Tibial nerve (tissue), 4 donors: ENCODE results near the gene ZNF565.

Experiments used
- EP300 ChIP-seq, 2 donors: sonication (generic); formaldehyde crosslinking; IDR thresholded peaks; one replicate each; pipeline ENCODE4 v1.6.1; 2017; ENCODE audit warnings: antibody characterized with exemption in 2 of 2, mild to moderate bottlenecking in 1 of 2
- POLR2A ChIP-seq, 2 donors: fragments of 450-650 bp; IDR thresholded peaks; one replicate each; pipeline ENCODE4 v1.6.1; 2017; ENCODE audit warnings: antibody characterized with exemption in 2 of 2, mild to moderate bottlenecking in 2 of 2, moderate library complexity in 2 of 2
- TF ChIP-seq, protein P1 (sequence below), 5 experiments: fragments of 200-600 bp in 3 of 5; fragments of 450-650 bp in 2 of 5; sonication (generic) in 3 of 5; IDR thresholded peaks; one replicate each; pipeline ENCODE4 v1.5.1; 2016 to 2019; ENCODE audit warnings: antibody characterized with exemption in 5 of 5, mild to moderate bottlenecking in 3 of 5, moderate library complexity in 2 of 5

DNA sequence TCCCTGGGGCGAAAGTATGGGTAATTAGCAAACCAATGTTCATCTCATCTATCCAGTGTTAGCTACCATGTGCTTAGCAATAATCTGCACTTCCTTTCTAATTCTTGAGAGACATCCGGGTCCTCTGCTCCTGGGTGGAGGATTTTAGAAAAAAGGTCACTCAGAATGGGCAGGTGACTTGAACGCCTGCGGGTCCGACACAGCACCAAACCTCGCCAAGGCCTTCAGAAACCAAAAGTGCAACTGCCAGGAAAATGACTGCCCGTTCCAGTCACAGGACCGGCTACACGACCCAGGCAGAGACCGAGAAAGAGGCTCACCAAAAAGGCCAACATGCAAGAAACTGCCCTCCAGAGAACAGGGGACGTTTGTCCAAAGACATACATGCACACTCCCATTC, 40.4 kb upstream of the ZNF565 start:
- TF ChIP-seq, protein P1, sequence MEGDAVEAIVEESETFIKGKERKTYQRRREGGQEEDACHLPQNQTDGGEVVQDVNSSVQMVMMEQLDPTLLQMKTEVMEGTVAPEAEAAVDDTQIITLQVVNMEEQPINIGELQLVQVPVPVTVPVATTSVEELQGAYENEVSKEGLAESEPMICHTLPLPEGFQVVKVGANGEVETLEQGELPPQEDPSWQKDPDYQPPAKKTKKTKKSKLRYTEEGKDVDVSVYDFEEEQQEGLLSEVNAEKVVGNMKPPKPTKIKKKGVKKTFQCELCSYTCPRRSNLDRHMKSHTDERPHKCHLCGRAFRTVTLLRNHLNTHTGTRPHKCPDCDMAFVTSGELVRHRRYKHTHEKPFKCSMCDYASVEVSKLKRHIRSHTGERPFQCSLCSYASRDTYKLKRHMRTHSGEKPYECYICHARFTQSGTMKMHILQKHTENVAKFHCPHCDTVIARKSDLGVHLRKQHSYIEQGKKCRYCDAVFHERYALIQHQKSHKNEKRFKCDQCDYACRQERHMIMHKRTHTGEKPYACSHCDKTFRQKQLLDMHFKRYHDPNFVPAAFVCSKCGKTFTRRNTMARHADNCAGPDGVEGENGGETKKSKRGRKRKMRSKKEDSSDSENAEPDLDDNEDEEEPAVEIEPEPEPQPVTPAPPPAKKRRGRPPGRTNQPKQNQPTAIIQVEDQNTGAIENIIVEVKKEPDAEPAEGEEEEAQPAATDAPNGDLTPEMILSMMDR (IDR thresholded peaks at IDR 0.05) = no peak
- TF ChIP-seq EP300 (IDR thresholded peaks at IDR 0.05) (no peak), POLR2A (IDR thresholded peaks at IDR 0.05) (no peak)
